Choroid plexus epithelial cell (primary cell): ENCODE measurements around the gene XDH.

ENCODE experiments used
- DNase-seq: peaks from one replicate; pipeline ENCODE4 v3.0.0-alpha.2; 2010; ENCODE audit warnings: low read depth
- H3K4me3 ChIP-seq: 2 replicates; pipeline ENCODE4 v1.5.1; 2011; ENCODE audit warnings: low read depth, mild to moderate bottlenecking, control low read depth, low read length, moderate library complexity
- CTCF ChIP-seq: conservative IDR thresholded peaks from 2 replicates; pipeline ENCODE4 v1.5.1; 2011; ENCODE audit warnings: low read depth, mild to moderate bottlenecking, control low read depth, inconsistent platforms, low read length, moderate library complexity

Gene XDH

GRCh38 chr2:31294196-31294595, 120.3 kb downstream of the XDH start:
- no peak overlapping the region for H3K4me3 ChIP-seq
- DNase-seq: no peak
- no peak for TF ChIP-seq CTCF

GRCh38 chr2:31287654-31288053, 126.9 kb downstream of the XDH start:
- H3K4me3 ChIP-seq: no peak overlapping the region
- peak; percentile 54 for DNase-seq
- TF ChIP-seq CTCF: no peak

GRCh38 chr2:31286961-31287550, 127.5 kb downstream of the XDH start:
- peak; percentile 41 for DNase-seq
- no peak overlapping the region for H3K4me3 ChIP-seq
- TF ChIP-seq CTCF: no peak

GRCh38 chr2:31286230-31286629, 128.3 kb downstream of the XDH start:
- no peak overlapping the region for H3K4me3 ChIP-seq
- TF ChIP-seq CTCF: no peak
- DNase-seq: no peak
